Stomach (tissue), 4 donors: ENCODE results near the gene SRP72.

Source experiments
- CTCF ChIP-seq, 7 experiments: fragments of 450-650 bp in 4 of 7; fragments of 200-600 bp in 3 of 7; sonication (generic) in 3 of 7; IDR thresholded peaks; one replicate each; pipeline ENCODE4 v1.5.1; 2016 to 2019; ENCODE audit warnings: antibody characterized with exemption in 7 of 7, control low read depth in 2 of 7, mild to moderate bottlenecking in 1 of 7
- EP300 ChIP-seq: sonication (generic); formaldehyde crosslinking; IDR thresholded peaks from one replicate; pipeline ENCODE4 v1.6.1; 2017; ENCODE audit warnings: antibody characterized with exemption
- POLR2A ChIP-seq, 4 donors: fragments of 450-650 bp; IDR thresholded peaks; one replicate each; pipeline ENCODE4 v1.6.1; 2016; ENCODE audit warnings: antibody characterized with exemption in 4 of 4, control low read depth in 2 of 4, mild to moderate bottlenecking in 1 of 4, moderate library complexity in 1 of 4
- POLR2AphosphoS5 ChIP-seq, 3 donors: sonication (generic); formaldehyde crosslinking; IDR thresholded peaks; one replicate each; pipeline ENCODE4 v1.6.1; 2016; ENCODE audit warnings: antibody characterized with exemption in 3 of 3

GRCh38 chr4:56435140-56435926 lies 32.1 kb upstream of the SRP72 start, which contains the start of gene PPAT:
- TF ChIP-seq CTCF (IDR thresholded peaks at IDR 0.05): peak in 4 of 7 experiments; percentile 14 to 60 (median 35)
- TF ChIP-seq POLR2AphosphoS5 (IDR thresholded peaks at IDR 0.05): peak; percentile 80 to 95 (median 80)
- TF ChIP-seq POLR2A (IDR thresholded peaks at IDR 0.05): no peak
- TF ChIP-seq EP300: peak; percentile 30
